ENCODE results near the gene TMCO4. TPM values are rescaled to one million over a fixed set of nuclear protein-coding genes. Genes with fewer than 3 reads are reported as not detected.

TMCO4 gene
- total and polyA plus RNA-seq, 10 of the 15 experiments (the other 5 are each of a cell fraction or from before 2014, with no cell fraction given): 2.4 to 20.8 (median 13.0) TPM

DNA sequence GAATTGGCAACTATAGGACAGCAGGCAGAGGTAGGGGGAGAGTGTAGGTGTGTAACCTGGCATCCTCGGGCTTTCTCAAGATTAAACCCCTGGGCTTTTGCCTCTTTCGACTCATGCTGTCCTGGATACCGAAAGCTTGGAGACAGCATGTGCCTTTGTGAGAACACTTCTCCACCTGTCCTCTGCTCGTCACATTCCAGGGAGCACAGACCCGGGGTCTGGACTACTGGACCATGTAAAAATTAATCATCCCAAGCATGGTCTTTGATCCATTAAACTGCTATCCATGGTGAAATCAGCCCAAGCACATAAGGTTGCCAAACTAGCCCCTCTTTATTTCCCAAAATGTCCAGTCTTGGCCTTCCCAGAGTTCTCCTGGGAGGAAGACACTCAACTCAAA is 24.3 kb upstream of the TMCO4 start (continued):
- TF ChIP-seq TCF3 (IDR thresholded peaks at IDR 0.05; ENCODE audit: borderline replicate concordance, insufficient read depth, low read depth, low read length) (no peak), EP300 (IDR thresholded peaks at IDR 0.05; ENCODE audit: borderline replicate concordance in 1 of 2, control insufficient read depth in 1 of 2, low read depth in 2 of 2, low read length in 2 of 2) (no peak)
- TF ChIP-seq, protein P1, sequence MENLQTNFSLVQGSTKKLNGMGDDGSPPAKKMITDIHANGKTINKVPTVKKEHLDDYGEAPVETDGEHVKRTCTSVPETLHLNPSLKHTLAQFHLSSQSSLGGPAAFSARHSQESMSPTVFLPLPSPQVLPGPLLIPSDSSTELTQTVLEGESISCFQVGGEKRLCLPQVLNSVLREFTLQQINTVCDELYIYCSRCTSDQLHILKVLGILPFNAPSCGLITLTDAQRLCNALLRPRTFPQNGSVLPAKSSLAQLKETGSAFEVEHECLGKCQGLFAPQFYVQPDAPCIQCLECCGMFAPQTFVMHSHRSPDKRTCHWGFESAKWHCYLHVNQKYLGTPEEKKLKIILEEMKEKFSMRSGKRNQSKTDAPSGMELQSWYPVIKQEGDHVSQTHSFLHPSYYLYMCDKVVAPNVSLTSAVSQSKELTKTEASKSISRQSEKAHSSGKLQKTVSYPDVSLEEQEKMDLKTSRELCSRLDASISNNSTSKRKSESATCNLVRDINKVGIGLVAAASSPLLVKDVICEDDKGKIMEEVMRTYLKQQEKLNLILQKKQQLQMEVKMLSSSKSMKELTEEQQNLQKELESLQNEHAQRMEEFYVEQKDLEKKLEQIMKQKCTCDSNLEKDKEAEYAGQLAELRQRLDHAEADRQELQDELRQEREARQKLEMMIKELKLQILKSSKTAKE (IDR thresholded peaks at IDR 0.05; ENCODE audit: low read depth, poor library complexity, severe bottlenecking): no peak

DNA sequence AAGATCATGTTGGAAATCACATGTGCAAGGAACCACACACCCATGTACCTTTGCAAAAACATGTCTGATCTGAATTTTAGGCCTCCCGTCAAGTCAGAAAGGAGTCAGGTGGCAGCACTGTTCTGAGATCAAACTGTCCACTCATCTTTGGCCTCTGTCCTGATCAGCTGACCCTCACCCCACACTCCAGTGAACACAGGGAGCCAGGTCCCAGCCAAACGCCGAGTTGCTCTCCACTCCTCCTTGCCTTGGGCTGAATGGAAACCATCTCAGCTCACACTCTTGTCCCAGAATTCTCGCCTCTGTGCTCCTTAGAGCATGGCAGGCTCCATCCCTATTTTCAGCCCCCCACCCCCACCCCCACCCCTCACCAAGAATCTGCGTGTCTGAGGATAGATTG is 20.0 kb upstream of the TMCO4 start:
- no peaks in the 10 kb centered on the region for H3K4me1 ChIP-seq (ENCODE audit: control insufficient read depth, insufficient read depth, low read length)
- no peak overlapping the region for H3K9ac ChIP-seq (ENCODE audit: control insufficient read depth, insufficient read depth, low read length)
- intact Hi-C loops (cut with micrococcal nuclease; ENCODE audit: unreplicated experiment) (no loop called here), in situ Hi-C loops (cut with MboI) (no loop called here)
- FAIRE-seq (no peak), ATAC-seq (no peak), DNase-seq (ENCODE audit: low read depth, low spot score) (no peak)
- 41% methylated on average over 5 of the region's 5 CpGs for WGBS (ENCODE audit: insufficient coverage, insufficient replicate concordance, low lambda C conversion rate, missing lambda C conversion rate)
- H3K36me3 ChIP-seq (ENCODE audit: control insufficient read depth in 2 of 2, insufficient read depth in 2 of 2, low read length in 1 of 2): no peaks in the 10 kb centered on the region
- CTCF ChIA-PET: no interaction called here
- no peaks in the 10 kb centered on the region for H3K9me3 ChIP-seq (replicated peaks; ENCODE audit: control insufficient read depth, insufficient read depth, low read length)
- POLR2A ChIA-PET: no interaction called here
- H3K4me3 ChIP-seq: no peak overlapping the region
- no peaks in the 10 kb centered on the region for H3K27me3 ChIP-seq (replicated peaks in 1 of 2; ENCODE audit: control insufficient read depth in 2 of 2, insufficient read depth in 2 of 2, low read length in 1 of 2)
- H3K4me2 ChIP-seq (ENCODE audit: control insufficient read depth, insufficient read depth): no peak overlapping the region
- RAD21 ChIA-PET (ENCODE audit: unreplicated experiment): no interaction called here
- SMC1A ChIA-PET (ENCODE audit: uncharacterized antibody, unreplicated experiment): no interaction called here
- H2AFZ ChIP-seq (ENCODE audit: control insufficient read depth, low read depth, low read length): no peak overlapping the region
- H3K27ac ChIP-seq (ENCODE audit: control insufficient read depth, insufficient read depth): no peak overlapping the region
- BruUV-seq (replicated peaks): no TSS peak
- H3K79me2 ChIP-seq (ENCODE audit: control insufficient read depth, insufficient read depth, low read length): no peaks in the 10 kb centered on the region
- no peaks in the 10 kb centered on the region for H4K20me1 ChIP-seq (ENCODE audit: control insufficient read depth, insufficient read depth)
- TF ChIP-seq, protein P2, sequence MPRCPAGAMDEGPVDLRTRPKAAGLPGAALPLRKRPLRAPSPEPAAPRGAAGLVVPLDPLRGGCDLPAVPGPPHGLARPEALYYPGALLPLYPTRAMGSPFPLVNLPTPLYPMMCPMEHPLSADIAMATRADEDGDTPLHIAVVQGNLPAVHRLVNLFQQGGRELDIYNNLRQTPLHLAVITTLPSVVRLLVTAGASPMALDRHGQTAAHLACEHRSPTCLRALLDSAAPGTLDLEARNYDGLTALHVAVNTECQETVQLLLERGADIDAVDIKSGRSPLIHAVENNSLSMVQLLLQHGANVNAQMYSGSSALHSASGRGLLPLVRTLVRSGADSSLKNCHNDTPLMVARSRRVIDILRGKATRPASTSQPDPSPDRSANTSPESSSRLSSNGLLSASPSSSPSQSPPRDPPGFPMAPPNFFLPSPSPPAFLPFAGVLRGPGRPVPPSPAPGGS (IDR thresholded peaks at IDR 0.05; ENCODE audit: borderline replicate concordance, insufficient read depth, low read depth, low read length, poor library complexity, severe bottlenecking): no peak
- no peak for TF ChIP-seq JUNB (IDR thresholded peaks at IDR 0.05)
- TF ChIP-seq WRNIP1 (IDR thresholded peaks at IDR 0.05; ENCODE audit: borderline replicate concordance, low read depth, low read length): no peak
- TF ChIP-seq, protein P3, sequence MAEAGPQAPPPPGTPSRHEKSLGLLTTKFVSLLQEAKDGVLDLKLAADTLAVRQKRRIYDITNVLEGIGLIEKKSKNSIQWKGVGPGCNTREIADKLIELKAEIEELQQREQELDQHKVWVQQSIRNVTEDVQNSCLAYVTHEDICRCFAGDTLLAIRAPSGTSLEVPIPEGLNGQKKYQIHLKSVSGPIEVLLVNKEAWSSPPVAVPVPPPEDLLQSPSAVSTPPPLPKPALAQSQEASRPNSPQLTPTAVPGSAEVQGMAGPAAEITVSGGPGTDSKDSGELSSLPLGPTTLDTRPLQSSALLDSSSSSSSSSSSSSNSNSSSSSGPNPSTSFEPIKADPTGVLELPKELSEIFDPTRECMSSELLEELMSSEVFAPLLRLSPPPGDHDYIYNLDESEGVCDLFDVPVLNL (IDR thresholded peaks at IDR 0.05; ENCODE audit: low read depth, low read length): no peak
- TF ChIP-seq IKZF1 (conservative IDR thresholded peaks at IDR 0.05): no peak
- TF ChIP-seq IKZF2 (IDR thresholded peaks at IDR 0.05): no peak
- no peak for TF ChIP-seq SMARCA5 (IDR thresholded peaks at IDR 0.05)
- TF ChIP-seq FOXK2 (IDR thresholded peaks at IDR 0.05): no peak
- no peak for TF ChIP-seq MTA2 (IDR thresholded peaks at IDR 0.05; ENCODE audit: low read depth)
- TF ChIP-seq, protein P4, sequence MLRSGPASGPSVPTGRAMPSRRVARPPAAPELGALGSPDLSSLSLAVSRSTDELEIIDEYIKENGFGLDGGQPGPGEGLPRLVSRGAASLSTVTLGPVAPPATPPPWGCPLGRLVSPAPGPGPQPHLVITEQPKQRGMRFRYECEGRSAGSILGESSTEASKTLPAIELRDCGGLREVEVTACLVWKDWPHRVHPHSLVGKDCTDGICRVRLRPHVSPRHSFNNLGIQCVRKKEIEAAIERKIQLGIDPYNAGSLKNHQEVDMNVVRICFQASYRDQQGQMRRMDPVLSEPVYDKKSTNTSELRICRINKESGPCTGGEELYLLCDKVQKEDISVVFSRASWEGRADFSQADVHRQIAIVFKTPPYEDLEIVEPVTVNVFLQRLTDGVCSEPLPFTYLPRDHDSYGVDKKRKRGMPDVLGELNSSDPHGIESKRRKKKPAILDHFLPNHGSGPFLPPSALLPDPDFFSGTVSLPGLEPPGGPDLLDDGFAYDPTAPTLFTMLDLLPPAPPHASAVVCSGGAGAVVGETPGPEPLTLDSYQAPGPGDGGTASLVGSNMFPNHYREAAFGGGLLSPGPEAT (IDR thresholded peaks at IDR 0.05; ENCODE audit: low read depth): no peak
- TF ChIP-seq GABPA (IDR thresholded peaks at IDR 0.05; ENCODE audit: low read depth): no peak
- no peak for TF ChIP-seq RBBP5 (conservative IDR thresholded peaks at IDR 0.05)
